Measurements from ENCODE around the gene ARHGAP36.

Gene ARHGAP36

DNA sequence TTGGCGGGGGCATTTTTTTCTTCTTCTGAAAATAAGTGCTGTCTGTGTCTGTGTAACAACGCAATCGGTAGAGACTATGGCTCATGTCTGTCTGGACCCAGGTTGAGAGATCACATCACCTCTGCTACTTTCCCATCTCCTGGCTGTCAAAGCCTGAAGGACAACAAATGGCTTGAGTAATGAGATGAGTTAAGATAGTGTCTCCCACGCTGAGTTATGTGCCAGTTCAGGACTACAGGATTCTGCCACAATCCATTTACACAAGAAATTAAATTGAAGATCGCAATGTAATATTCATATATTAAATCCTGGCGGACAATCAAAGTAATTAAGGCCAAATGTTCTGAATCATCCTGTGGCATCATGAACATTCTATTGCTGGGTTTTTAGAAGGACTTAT, 16.5 kb upstream of the ARHGAP36 start:
- no peak overlapping the region for H3K4me3 ChIP-seq (ENCODE audit: low read length)
- TF ChIP-seq, protein P1, sequence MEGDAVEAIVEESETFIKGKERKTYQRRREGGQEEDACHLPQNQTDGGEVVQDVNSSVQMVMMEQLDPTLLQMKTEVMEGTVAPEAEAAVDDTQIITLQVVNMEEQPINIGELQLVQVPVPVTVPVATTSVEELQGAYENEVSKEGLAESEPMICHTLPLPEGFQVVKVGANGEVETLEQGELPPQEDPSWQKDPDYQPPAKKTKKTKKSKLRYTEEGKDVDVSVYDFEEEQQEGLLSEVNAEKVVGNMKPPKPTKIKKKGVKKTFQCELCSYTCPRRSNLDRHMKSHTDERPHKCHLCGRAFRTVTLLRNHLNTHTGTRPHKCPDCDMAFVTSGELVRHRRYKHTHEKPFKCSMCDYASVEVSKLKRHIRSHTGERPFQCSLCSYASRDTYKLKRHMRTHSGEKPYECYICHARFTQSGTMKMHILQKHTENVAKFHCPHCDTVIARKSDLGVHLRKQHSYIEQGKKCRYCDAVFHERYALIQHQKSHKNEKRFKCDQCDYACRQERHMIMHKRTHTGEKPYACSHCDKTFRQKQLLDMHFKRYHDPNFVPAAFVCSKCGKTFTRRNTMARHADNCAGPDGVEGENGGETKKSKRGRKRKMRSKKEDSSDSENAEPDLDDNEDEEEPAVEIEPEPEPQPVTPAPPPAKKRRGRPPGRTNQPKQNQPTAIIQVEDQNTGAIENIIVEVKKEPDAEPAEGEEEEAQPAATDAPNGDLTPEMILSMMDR (conservative IDR thresholded peaks at IDR 0.05; ENCODE audit: low read depth, low read length) = no peak
- no peak for DNase-seq (ENCODE audit: low read depth)

DNA sequence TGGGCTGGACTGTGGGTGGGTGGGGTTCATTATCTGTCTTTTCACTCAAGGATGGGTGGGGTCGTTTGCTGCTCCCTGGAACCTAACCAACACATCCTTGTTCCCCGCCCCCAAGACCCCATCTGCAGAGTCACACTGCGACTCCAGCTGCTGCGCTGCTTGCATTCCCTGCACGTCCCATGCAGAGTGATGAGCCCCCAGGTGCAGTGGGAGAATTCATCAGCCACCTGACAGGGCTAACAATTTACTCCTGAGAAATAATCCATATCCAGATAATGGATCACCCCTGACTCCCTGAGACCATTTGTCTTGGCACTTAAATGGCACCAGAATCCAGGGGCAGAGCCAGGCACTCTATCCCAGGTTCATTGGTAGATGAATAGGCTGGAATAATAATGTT, 12.4 kb upstream of the ARHGAP36 start:
- H3K4me3 ChIP-seq (ENCODE audit: low read length) = no peak overlapping the region

DNA sequence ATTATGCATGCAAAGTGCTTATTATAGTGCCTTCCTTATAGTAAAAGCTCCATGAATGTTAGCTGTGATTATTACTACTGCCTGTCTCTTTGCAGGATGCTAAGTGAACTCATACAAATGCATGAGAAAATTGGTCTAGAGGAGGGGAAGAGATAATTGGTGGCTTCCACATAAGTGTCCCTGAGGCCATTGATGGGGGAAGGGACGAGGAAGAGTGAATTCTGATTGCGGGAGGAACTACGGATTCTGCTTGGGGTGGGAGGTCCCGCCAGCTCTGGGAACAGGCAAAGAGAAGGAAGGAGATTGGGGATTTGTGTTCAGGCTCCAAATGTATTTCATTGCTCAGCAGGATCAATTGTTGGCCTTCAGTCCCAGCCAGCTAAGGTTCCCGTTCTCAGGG, 11.6 kb upstream of the ARHGAP36 start:
- H3K4me3 ChIP-seq (ENCODE audit: low read length) = no peak overlapping the region
- TF ChIP-seq, protein P1 (conservative IDR thresholded peaks at IDR 0.05; ENCODE audit: low read depth, low read length) = no peak

More for the DNA sequence above, 12.4 kb upstream of the ARHGAP36 start:
- TF ChIP-seq, protein P1 (conservative IDR thresholded peaks at IDR 0.05; ENCODE audit: low read depth, low read length) = no peak
- no peak for DNase-seq (ENCODE audit: low read depth)

DNA sequence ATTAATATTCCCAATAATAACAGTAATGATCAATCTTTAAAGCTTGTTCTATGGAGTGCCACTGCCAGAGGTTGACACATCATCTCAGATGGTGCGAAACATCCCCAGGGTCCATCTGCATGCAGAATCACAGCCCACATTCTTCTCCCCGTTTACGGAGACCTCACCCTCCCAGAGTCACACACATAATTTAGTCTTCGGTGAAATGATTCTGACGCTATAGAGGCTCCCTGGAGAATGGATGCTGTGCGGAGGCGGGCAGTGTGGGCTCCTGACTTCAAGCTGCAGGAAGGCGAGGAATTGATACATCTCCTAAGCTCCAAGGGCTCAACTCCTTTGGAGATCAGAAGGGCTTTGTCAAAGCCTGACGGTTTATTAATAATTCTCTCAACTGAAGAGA, 11.0 kb upstream of the ARHGAP36 start:
- no peak for DNase-seq (ENCODE audit: low read depth)
- H3K4me3 ChIP-seq (ENCODE audit: low read length) = no peak overlapping the region
- TF ChIP-seq, protein P1 (conservative IDR thresholded peaks at IDR 0.05; ENCODE audit: low read depth, low read length) = no peak

More for the DNA sequence above, 11.6 kb upstream of the ARHGAP36 start:
- no peak for DNase-seq (ENCODE audit: low read depth)

DNA sequence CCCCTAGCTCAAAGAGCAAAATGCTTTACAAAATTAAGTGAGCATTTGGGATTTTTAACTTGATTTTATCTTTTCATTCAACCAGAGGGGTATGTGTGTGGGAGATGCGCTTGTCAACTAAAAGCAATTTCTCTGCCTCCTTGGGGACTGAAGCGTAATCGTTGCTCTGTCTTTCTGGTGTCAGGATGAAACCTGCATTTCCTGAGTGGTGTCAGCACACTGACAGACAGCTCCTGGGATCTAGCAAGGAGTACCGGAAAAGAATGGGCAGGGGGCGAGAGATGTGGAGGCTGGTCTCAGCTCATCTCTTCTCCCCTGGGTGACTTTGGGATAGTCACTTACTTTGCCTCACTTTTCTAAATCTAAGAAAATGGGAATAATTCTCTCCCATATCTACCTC, 5.1 kb upstream of the ARHGAP36 start:
- no peak overlapping the region for H3K4me3 ChIP-seq (ENCODE audit: low read length)
- no peak for DNase-seq (ENCODE audit: low read depth)

DNA sequence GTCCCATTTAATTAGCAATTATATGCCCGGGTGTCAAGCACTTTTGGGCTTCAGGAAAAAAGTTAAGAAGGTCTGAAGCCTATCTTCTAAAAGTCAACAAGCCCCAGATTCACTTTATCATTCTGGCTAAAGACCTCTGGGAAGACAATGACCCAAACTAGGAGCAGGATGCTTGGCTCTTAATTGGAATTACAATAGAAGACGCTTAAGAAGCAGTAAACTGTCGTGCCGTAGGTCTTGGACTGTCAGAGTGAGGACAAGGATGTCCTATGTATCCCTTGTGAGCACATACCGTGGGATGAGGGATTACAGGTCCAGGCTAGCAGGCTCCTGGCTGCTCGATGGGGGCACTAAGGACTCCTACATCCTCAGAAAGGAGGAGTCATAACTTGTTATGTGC, 3.2 kb upstream of the ARHGAP36 start:
- TF ChIP-seq, protein P1 (conservative IDR thresholded peaks at IDR 0.05; ENCODE audit: low read depth, low read length) = no peak
- no peak for DNase-seq (ENCODE audit: low read depth)
- H3K4me3 ChIP-seq (ENCODE audit: low read length) = no peak overlapping the region

More for the DNA sequence above, 5.1 kb upstream of the ARHGAP36 start:
- TF ChIP-seq, protein P1 (conservative IDR thresholded peaks at IDR 0.05; ENCODE audit: low read depth, low read length) = no peak

DNA sequence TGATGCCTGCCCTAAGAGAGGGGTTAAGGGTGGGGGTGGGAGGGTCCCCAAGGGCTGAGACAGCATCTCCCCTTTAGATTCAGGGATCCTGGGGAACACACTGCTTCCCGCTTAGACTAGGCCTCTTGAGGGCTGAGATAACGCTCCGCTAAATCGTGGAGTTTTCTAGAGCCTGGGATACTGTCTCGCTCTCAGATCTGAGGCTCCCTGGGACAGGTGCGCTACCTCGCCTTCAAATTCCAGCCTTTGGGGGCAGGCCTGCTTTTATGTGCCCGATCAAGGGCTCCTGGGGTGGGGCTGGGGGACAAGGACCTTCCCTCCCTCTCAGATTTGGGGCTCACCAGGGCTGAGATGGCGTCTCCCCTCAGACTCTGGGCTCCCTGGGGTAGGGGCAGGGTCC, 440 bp upstream of the ARHGAP36 start:
- no peak for DNase-seq (ENCODE audit: low read depth)

More for the DNA sequence above, 440 bp upstream of the ARHGAP36 start:
- no peak overlapping the region for H3K4me3 ChIP-seq (ENCODE audit: low read length)
- TF ChIP-seq, protein P1 (conservative IDR thresholded peaks at IDR 0.05; ENCODE audit: low read depth, low read length) = no peak

All from retinal pigment epithelial cell (primary cell).